Brain microvascular endothelial cell (primary cell): ENCODE measurements around the gene ZNF488.

ENCODE experiments used
- DNase-seq: peaks from one replicate; pipeline ENCODE4 v3.0.0-alpha.2; 2020
- H3K27ac ChIP-seq: fragments of 250-450 bp; sonication (Bioruptor Pico); 2 replicates; pipeline ENCODE4 v1.5.1; 2020; ENCODE audit warnings: mild to moderate bottlenecking, moderate library complexity
- H3K27me3 ChIP-seq: fragments of 250-450 bp; sonication (Bioruptor Pico); replicated peaks from 2 replicates; pipeline ENCODE4 v1.5.1; 2020; ENCODE audit warnings: mild to moderate bottlenecking
- H3K36me3 ChIP-seq: fragments of 250-450 bp; sonication (Bioruptor Pico); replicated peaks from 2 replicates; pipeline ENCODE4 v1.5.1; 2020; ENCODE audit warnings: mild to moderate bottlenecking
- H3K4me3 ChIP-seq: 2 replicates; pipeline ENCODE4 v1.5.1; 2011; ENCODE audit warnings: low read depth, mild to moderate bottlenecking, control low read depth, low read length, moderate library complexity
- CTCF ChIP-seq: IDR thresholded peaks from 2 replicates; pipeline ENCODE4 v1.5.1; 2011; ENCODE audit warnings: low read depth, mild to moderate bottlenecking, moderate library complexity, low read length, control low read depth, inconsistent platforms; ENCODE audit errors: missing control alignments
- in situ Hi-C: cut with HindIII; loops from 2 replicates; pipeline ENCODE4 v1.10.0; 2017; ENCODE audit warnings: low sequenced_read_pairs, low pct_ligation_motif_present

Gene ZNF488

GRCh38 chr10:47415520-47416304 is 31.6 kb upstream of the ZNF488 start:
- TF ChIP-seq CTCF, result no peak
- no peak for DNase-seq
- H3K27me3 ChIP-seq, result no peaks in the 10 kb centered on the region
- H3K4me3 ChIP-seq, result no peak overlapping the region
- in situ Hi-C loops, result no loop called here
- H3K36me3 ChIP-seq, result no peaks in the 10 kb centered on the region
- no peak overlapping the region for H3K27ac ChIP-seq

GRCh38 chr10:47414752-47415519 is 30.8 kb upstream of the ZNF488 start:
- Histone ChIP-seq H3K4me3 (no peak overlapping the region), H3K27ac (no peak overlapping the region), H3K36me3 (no peaks in the 10 kb centered on the region), H3K27me3 (no peaks in the 10 kb centered on the region)
- in situ Hi-C loops, result no loop called here
- no peak for TF ChIP-seq CTCF
- DNase-seq, result no peak

- Histone ChIP-seq H3K36me3 (no peaks in the 10 kb centered on the region), H3K27ac (no peak overlapping the region), H3K4me3 (no peak overlapping the region), H3K27me3 (no peaks in the 10 kb centered on the region)
- no peak for TF ChIP-seq CTCF
- in situ Hi-C loops, result no loop called here
- no peak for DNase-seq
Observed at GRCh38 chr10:47414227-47414592, 30.1 kb upstream of the ZNF488 start.

GRCh38 chr10:47413531-47414226 is 29.6 kb upstream of the ZNF488 start:
- H3K27ac ChIP-seq, result no peak overlapping the region
- no peak for DNase-seq
- no peak overlapping the region for H3K4me3 ChIP-seq
- H3K27me3 ChIP-seq, result no peaks in the 10 kb centered on the region
- in situ Hi-C loops, result no loop called here
- no peaks in the 10 kb centered on the region for H3K36me3 ChIP-seq
- no peak for TF ChIP-seq CTCF

- no peak for DNase-seq
- Histone ChIP-seq H3K4me3 (no peak overlapping the region), H3K27me3 (no peaks in the 10 kb centered on the region), H3K27ac (no peak overlapping the region), H3K36me3 (no peaks in the 10 kb centered on the region)
- in situ Hi-C loops, result no loop called here
- no peak for TF ChIP-seq CTCF
Observed at GRCh38 chr10:47412869-47413268, 28.8 kb upstream of the ZNF488 start.
